Sigmoid colon (tissue), 4 donors: ENCODE results near the gene CFDP1.

ENCODE experiments used
- POLR2AphosphoS5 ChIP-seq, 4 donors: sonication (generic); formaldehyde crosslinking; IDR thresholded peaks; one replicate each; pipeline ENCODE4 v1.6.1; 2017; ENCODE audit warnings: antibody characterized with exemption in 4 of 4
- TF ChIP-seq, protein P1 (sequence below), 4 experiments: fragments of 450-650 bp in 3 of 4; fragments of 200-600 bp in 1 of 4; IDR thresholded peaks; one replicate each; pipeline ENCODE4 v1.5.1; 2016 to 2019; ENCODE audit warnings: antibody characterized with exemption in 4 of 4, mild to moderate bottlenecking in 3 of 4, moderate library complexity in 2 of 4

GRCh38 chr16:75312875-75313274 is 120.4 kb downstream of the CFDP1 start:
- TF ChIP-seq, protein P1, sequence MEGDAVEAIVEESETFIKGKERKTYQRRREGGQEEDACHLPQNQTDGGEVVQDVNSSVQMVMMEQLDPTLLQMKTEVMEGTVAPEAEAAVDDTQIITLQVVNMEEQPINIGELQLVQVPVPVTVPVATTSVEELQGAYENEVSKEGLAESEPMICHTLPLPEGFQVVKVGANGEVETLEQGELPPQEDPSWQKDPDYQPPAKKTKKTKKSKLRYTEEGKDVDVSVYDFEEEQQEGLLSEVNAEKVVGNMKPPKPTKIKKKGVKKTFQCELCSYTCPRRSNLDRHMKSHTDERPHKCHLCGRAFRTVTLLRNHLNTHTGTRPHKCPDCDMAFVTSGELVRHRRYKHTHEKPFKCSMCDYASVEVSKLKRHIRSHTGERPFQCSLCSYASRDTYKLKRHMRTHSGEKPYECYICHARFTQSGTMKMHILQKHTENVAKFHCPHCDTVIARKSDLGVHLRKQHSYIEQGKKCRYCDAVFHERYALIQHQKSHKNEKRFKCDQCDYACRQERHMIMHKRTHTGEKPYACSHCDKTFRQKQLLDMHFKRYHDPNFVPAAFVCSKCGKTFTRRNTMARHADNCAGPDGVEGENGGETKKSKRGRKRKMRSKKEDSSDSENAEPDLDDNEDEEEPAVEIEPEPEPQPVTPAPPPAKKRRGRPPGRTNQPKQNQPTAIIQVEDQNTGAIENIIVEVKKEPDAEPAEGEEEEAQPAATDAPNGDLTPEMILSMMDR (IDR thresholded peaks at IDR 0.05): no peak
- TF ChIP-seq POLR2AphosphoS5 (IDR thresholded peaks at IDR 0.05): no peak
